ENCODE results near the gene CDK19.

GRCh38 chr6:110646419-110646698 lies 168.9 kb downstream of the CDK19 start:
- TF ChIP-seq CTCF (conservative IDR thresholded peaks at IDR 0.05) (no peak), EZH2 (IDR thresholded peaks at IDR 0.05; ENCODE audit: low read depth) (no peak)

Data from PC-9 (cell line).